Endothelial cell of umbilical vein (primary cell): ENCODE results near the gene FOXO1. TPM values are rescaled to one million over a fixed set of nuclear protein-coding genes. Genes with fewer than 3 reads are reported as not detected.

Source experiments
- BruUV-seq: library from RNA; stranded (reverse); fragments of 400-500 nt; replicated peaks from 2 replicates; lab custom pipeline; 2021; lab: Mats Ljungman, UMichigan
- CTCF ChIA-PET: fragments of 300-600, 350-600 bp; sonication (Branson Sonifier 250); formaldehyde crosslinking; loops from one replicate; lab custom pipeline; 2021; ENCODE audit warnings: antibody characterized with exemption, inconsistent platforms; lab: Charles Lee
- POLR2A ChIA-PET: fragments of 300-600, 350-600 bp; sonication (Branson Sonifier 250); formaldehyde crosslinking; loops from one replicate; lab custom pipeline; 2021; ENCODE audit warnings: antibody characterized with exemption, inconsistent platforms; lab: Charles Lee
- DNase-seq: peaks from one replicate; pipeline ENCODE4 v3.0.0-alpha.2; 2011; ENCODE audit warnings: low read depth, low spot score
- FAIRE-seq: peaks from 2 replicates; lab custom pipeline; 2011; peaks lifted over from hg19 to GRCh38; lab: Jason Lieb, UNC
- H2AFZ ChIP-seq: 2 replicates; pipeline ENCODE4 v1.6.0; 2012; ENCODE audit warnings: low read depth, low read length, control low read depth, inconsistent platforms
- H3K27ac ChIP-seq: 2 replicates; pipeline ENCODE4 v1.5.1; 2011; ENCODE audit warnings: low read depth, mild to moderate bottlenecking, control low read depth, low read length, moderate library complexity; ENCODE audit not compliant: insufficient read depth
- H3K27me3 ChIP-seq, 2 experiments: 2 replicates each; pipeline versions ENCODE4 v1.6.0 to v1.6.1; 2011; ENCODE audit warnings: low read length in 2 of 2, mixed read lengths in 1 of 2; ENCODE audit not compliant: control insufficient read depth in 2 of 2, insufficient read depth in 2 of 2
- H3K36me3 ChIP-seq, 2 experiments: 2 replicates in 1 of 2; 3 replicates in 1 of 2; pipeline ENCODE4 v1.5.1; 2011; ENCODE audit warnings: low read length in 2 of 2, mild to moderate bottlenecking in 1 of 2, moderate library complexity in 1 of 2; ENCODE audit not compliant: control insufficient read depth in 2 of 2, insufficient read depth in 2 of 2; ENCODE audit errors: extremely low read depth in 1 of 2
- H3K4me1 ChIP-seq: 3 replicates; pipeline ENCODE4 v1.5.1; 2011; ENCODE audit warnings: mild to moderate bottlenecking, low read length; ENCODE audit not compliant: control insufficient read depth, insufficient read depth; ENCODE audit errors: extremely low read depth
- H3K4me2 ChIP-seq: 2 replicates; pipeline ENCODE4 v1.6.1; 2011; ENCODE audit warnings: low read length, control low read depth, mixed read lengths; ENCODE audit not compliant: insufficient read depth
- H3K4me3 ChIP-seq, 3 experiments: fragments of 200-600 bp in 1 of 3; sonication (generic), shearing (Covaris generic) in 1 of 3; replicated peaks in 1 of 3; 2 replicates each; pipeline ENCODE4 v1.5.1; 2011 to 2016; ENCODE audit warnings: control low read depth in 3 of 3, low read length in 3 of 3, mild to moderate bottlenecking in 2 of 3, inconsistent platforms in 1 of 3, low read depth in 1 of 3, moderate library complexity in 1 of 3; ENCODE audit not compliant: insufficient read depth in 1 of 3
- H3K79me2 ChIP-seq: 2 replicates; pipeline ENCODE4 v1.6.0; 2012; ENCODE audit warnings: low read length, inconsistent platforms; ENCODE audit not compliant: control insufficient read depth, insufficient read depth
- H3K9ac ChIP-seq: replicated peaks from 2 replicates; pipeline ENCODE3; 2011; ENCODE audit warnings: low read length, control low read depth; ENCODE audit not compliant: insufficient read depth; ENCODE audit errors: extremely low read depth
- H3K9me1 ChIP-seq: replicated peaks from 3 replicates; pipeline ENCODE4 v1.6.0; 2011; ENCODE audit warnings: mild to moderate bottlenecking, low read length; ENCODE audit not compliant: control insufficient read depth, insufficient read depth; ENCODE audit errors: extremely low read depth
- H3K9me3 ChIP-seq: replicated peaks from 2 replicates; pipeline ENCODE4 v1.5.1; 2012; ENCODE audit warnings: low read length, inconsistent platforms; ENCODE audit not compliant: control insufficient read depth, insufficient read depth
- H4K20me1 ChIP-seq: replicated peaks from 2 replicates; pipeline ENCODE3; 2011; ENCODE audit warnings: mild to moderate bottlenecking, low read length; ENCODE audit not compliant: control insufficient read depth, insufficient read depth; ENCODE audit errors: extremely low read depth
- EZH2 ChIP-seq: IDR thresholded peaks from 2 replicates; pipeline ENCODE4 v1.6.1; 2012; ENCODE audit warnings: borderline replicate concordance, low read depth, mild to moderate bottlenecking, moderate library complexity, low read length, inconsistent platforms; ENCODE audit not compliant: severe bottlenecking
- FOS ChIP-seq: IDR thresholded peaks from 2 replicates; pipeline ENCODE4 v1.6.1; 2011; ENCODE audit warnings: mild to moderate bottlenecking, low read length, moderate library complexity, borderline replicate concordance; ENCODE audit not compliant: insufficient read depth
- GATA2 ChIP-seq: IDR thresholded peaks from 2 replicates; pipeline ENCODE4 v1.7.0; 2011; ENCODE audit warnings: low read depth, mild to moderate bottlenecking, moderate library complexity, mixed read lengths, low read length; ENCODE audit not compliant: insufficient read length, insufficient read depth
- JUN ChIP-seq: IDR thresholded peaks from 2 replicates; pipeline ENCODE4 v1.6.1; 2011; ENCODE audit warnings: borderline replicate concordance, low read depth; ENCODE audit not compliant: insufficient read length, insufficient read depth
- MYC ChIP-seq: IDR thresholded peaks from one replicate; pipeline ENCODE4 v1.6.1; 2011; ENCODE audit warnings: mild to moderate bottlenecking, low read depth, low read length
- POLR2A ChIP-seq: IDR thresholded peaks from 2 replicates; pipeline ENCODE4 v1.6.1; 2012; ENCODE audit warnings: low read depth, mild to moderate bottlenecking, control low read depth, low read length
- POLR2AphosphoS5 ChIP-seq: IDR thresholded peaks from 2 replicates; pipeline ENCODE4 v1.6.1; 2012; ENCODE audit warnings: low read depth, mild to moderate bottlenecking, control low read depth, low read length, moderate library complexity; ENCODE audit not compliant: insufficient read depth
- dilution Hi-C: fragments of 300-500 bp; cut with MboI; formaldehyde crosslinking; loops from one replicate; pipeline ENCODE4 v1.15.0; 2019; ENCODE audit warnings: low sequenced_read_pairs; ENCODE audit not compliant: extremely low pct_ligation_motif_present
- intact Hi-C: fragments of 100-400 bp; cut with micrococcal nuclease; formaldehyde crosslinking; loops from one replicate; pipeline ENCODE4 v1.10.0; 2022
- polyA plus RNA-seq, 4 experiments: library from polyadenylated mRNA; depleted of rRNA in 3 of 4; stranded (reverse) in 3 of 4; unstranded in 1 of 4; fragments of >200 nt; gene quantifications; 2 replicates each; pipeline versions ENCODE4 v1.2.1 to v1.2.3, GENCODE V29; 2011 to 2012; ENCODE audit warnings: missing spikeins in 1 of 4
- total RNA-seq: library from RNA; stranded (reverse); gene quantifications from 2 replicates; pipeline ENCODE4 v1.2.3, GENCODE V29; 2021
- TF ChIP-seq, protein P1 (sequence below): IDR thresholded peaks from 2 replicates; pipeline ENCODE4 v1.6.1; 2011; ENCODE audit not compliant: insufficient read depth, insufficient read length
- TF ChIP-seq, protein P2 (sequence below), 2 donors: IDR thresholded peaks; 1 replicate in 1 of 2; 2 replicates in 1 of 2; pipeline ENCODE4 v1.5.1; 2011; ENCODE audit warnings: low read length in 2 of 2, mild to moderate bottlenecking in 2 of 2, moderate library complexity in 2 of 2, control low read depth in 1 of 2, inconsistent platforms in 1 of 2, low read depth in 1 of 2; ENCODE audit not compliant: insufficient read depth in 1 of 2; ENCODE audit errors: extremely low read depth in 1 of 2

Gene FOXO1
- total and polyA plus RNA-seq, 2 donors (not counting 3 experiments of a cell fraction or from before 2014, with no cell fraction given): 44.7 to 48.5 TPM

DNA sequence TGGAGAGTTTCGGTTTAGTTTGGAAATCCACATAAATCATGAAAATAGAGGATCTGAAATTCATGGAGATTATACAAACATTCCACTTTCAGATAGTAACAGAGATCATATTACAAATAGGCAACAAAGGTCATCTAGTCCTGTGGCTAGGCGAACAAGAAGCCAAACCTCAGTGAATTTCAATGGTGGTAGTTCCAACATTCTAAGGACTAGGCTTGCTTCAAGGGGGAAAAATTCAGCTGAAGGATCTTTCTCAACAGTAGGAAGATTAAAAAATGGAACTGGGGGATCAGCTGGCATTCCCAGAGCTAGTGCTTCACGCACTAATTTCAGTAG is 47.0 kb downstream of the FOXO1 start:
- ChIA-PET POLR2A (interaction anchor here (0.8 kb wide), 1 partner anchor 15 kb away, joined by 3 read pairs; no protein-coding TSS in a partner anchor), CTCF (no interaction called here)
- Histone ChIP-seq H3K4me1 (peaks cover 19% of the 10 kb centered on the region), H3K4me2 (no peak overlapping the region), H3K27me3 (no peaks in the 10 kb centered on the region), H3K79me2 (peaks cover 99% of the 10 kb centered on the region), H3K9ac (no peak overlapping the region), H3K4me3 (no peak overlapping the region), H3K36me3 (no peaks in the 10 kb centered on the region), H2AFZ (no peak overlapping the region), H3K9me3 (no peaks in the 10 kb centered on the region), H3K27ac (no peak overlapping the region), H4K20me1 (peaks cover 6% of the 10 kb centered on the region), H3K9me1 (no peaks in the 10 kb centered on the region)
- BruUV-seq: no TSS peak
- TF ChIP-seq, protein P1, sequence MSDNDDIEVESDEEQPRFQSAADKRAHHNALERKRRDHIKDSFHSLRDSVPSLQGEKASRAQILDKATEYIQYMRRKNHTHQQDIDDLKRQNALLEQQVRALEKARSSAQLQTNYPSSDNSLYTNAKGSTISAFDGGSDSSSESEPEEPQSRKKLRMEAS: no peak
- FAIRE-seq: no peak
- intact Hi-C loops (no loop called here), dilution Hi-C loops (no loop called here)
- no peak for DNase-seq

DNA sequence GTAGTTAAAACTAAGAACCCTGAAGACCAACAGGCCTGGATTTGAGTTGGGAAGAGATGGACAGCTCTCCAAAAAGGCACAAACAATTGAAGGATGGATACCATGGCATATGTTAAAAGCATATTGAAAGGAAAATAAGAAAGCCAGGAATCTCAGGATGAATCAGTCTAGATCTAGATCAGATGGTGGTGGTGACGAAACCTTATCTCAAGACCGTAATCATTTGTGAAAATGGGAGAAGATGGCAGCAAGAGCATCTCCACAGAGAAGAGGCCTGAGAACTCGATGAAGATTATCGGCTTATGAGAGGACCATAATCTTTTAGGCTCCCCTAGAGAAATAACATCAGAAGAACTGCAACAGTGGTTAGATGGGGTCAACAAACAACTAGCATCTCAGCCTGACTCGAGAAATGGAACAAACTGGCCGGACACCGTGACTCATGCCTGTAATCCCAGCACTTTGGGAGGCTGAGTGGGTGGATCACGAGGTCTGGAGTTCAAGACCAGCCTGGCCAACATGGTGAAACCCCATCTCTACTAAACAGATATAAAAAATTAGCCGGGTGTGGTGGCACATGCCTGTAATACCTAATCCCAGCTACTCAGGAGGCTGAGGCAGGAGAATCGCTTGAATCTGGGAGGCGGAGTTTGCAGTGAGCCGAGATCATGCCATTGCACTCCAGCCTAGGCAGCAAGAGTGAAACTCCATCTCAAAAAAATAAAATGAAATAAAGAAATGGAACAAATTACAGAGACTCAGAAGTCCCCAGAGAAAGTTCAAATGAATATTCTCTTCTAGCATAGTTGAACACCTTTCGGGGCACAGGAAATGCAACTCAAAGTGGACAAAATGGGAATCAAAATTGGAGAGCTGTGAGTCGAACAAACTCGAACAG is 47.6 kb downstream of the FOXO1 start:
- no TSS peak for BruUV-seq
- intact Hi-C loops (loop anchor here (1.0 kb wide), 1 partner anchor 9 kb away; no protein-coding TSS in a partner anchor), dilution Hi-C loops (no loop called here)
- Histone ChIP-seq H3K4me3 (no peak overlapping the region), H3K4me1 (peaks cover 25% of the 10 kb centered on the region), H3K9me1 (no peaks in the 10 kb centered on the region), H4K20me1 (peaks cover 6% of the 10 kb centered on the region), H2AFZ (no peak overlapping the region), H3K36me3 (peaks cover 0 to 5% of the 10 kb centered on the region in 2 experiments), H3K79me2 (peaks cover 99% of the 10 kb centered on the region), H3K27me3 (no peaks in the 10 kb centered on the region), H3K27ac (no peak overlapping the region), H3K9ac (no peak overlapping the region), H3K9me3 (no peaks in the 10 kb centered on the region), H3K4me2 (no peak overlapping the region)
- ChIA-PET POLR2A (interaction anchor here (0.8 kb wide), 1 partner anchor 16 kb away, joined by 3 read pairs; no protein-coding TSS in a partner anchor), CTCF (no interaction called here)
- DNase-seq: no peak
- FAIRE-seq: no peak
- TF ChIP-seq EZH2 (no peak), POLR2A (no peak), JUN (no peak), POLR2AphosphoS5 (no peak), MYC (no peak), FOS (no peak), GATA2 (no peak)
- TF ChIP-seq, protein P2, sequence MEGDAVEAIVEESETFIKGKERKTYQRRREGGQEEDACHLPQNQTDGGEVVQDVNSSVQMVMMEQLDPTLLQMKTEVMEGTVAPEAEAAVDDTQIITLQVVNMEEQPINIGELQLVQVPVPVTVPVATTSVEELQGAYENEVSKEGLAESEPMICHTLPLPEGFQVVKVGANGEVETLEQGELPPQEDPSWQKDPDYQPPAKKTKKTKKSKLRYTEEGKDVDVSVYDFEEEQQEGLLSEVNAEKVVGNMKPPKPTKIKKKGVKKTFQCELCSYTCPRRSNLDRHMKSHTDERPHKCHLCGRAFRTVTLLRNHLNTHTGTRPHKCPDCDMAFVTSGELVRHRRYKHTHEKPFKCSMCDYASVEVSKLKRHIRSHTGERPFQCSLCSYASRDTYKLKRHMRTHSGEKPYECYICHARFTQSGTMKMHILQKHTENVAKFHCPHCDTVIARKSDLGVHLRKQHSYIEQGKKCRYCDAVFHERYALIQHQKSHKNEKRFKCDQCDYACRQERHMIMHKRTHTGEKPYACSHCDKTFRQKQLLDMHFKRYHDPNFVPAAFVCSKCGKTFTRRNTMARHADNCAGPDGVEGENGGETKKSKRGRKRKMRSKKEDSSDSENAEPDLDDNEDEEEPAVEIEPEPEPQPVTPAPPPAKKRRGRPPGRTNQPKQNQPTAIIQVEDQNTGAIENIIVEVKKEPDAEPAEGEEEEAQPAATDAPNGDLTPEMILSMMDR (IDR thresholded peaks at IDR 0.05; ENCODE audit: extremely low read depth in 1 of 2, insufficient read depth in 1 of 2, low read depth in 1 of 2, low read length in 2 of 2): no peak
- TF ChIP-seq, protein P1: no peak
